ENCODE data around the gene COX6B1. TPM values are rescaled to one million over a fixed set of nuclear protein-coding genes. Genes with fewer than 3 reads are reported as not detected.

Gene COX6B1
- total and polyA plus RNA-seq, 2 of the 8 experiments (the other 6 are each of a cell fraction or from before 2014, with no cell fraction given): 437 to 1,052 TPM

DNA sequence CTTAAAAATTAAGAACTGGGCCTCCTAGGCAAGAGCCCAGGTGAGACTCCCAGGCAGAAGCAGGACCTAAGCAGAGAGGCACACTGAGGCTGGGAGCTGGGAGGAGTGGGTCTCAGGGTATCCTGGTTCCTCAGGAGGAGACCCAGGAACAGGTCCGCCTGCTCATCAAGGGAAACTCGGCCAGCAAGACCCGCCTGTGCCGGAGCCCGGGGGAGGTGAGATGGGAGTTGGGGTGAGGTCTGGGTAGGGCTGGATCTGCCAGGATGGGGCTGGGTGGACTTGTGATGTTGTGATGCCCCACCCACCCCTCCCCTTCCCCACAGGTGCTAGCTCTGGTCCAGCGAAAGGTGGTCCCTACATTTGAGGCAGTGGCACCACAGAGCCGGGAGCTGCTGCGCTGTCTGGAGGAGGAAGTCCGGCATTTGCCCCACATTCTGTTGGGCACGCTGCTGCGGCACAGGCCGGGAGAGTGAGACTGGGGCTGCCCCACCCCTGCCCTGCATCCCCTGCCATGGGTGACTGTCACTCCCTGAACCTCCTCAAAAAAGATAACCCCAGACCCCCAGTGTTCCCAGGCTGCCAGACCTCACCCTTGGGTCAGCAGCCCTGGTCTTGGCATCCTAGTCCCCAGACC is 28.7 kb upstream of the COX6B1 start:
- no peak overlapping the region for H3K4me3 ChIP-seq (ENCODE audit: extremely low read depth in 1 of 4, insufficient read depth in 2 of 4, low read depth in 3 of 4, low read length in 4 of 4)
- 93% methylated on average over 12 of the region's 12 CpGs; no CpG with 5 or more reads in 1 of the 2 experiments for WGBS, 2 experiments (ENCODE audit: extremely low coverage in 1 of 2, insufficient coverage in 1 of 2, insufficient read length in 1 of 2, insufficient replicate concordance in 2 of 2, low coverage in 1 of 2, low lambda C conversion rate in 2 of 2, missing lambda C conversion rate in 1 of 2)

More for the DNA sequence above, 28.7 kb upstream of the COX6B1 start:
- Histone ChIP-seq H2AK5ac (ENCODE audit: low read depth, low read length) (no peak overlapping the region), H4K5ac (ENCODE audit: insufficient read length, low read depth, low read length) (no peak overlapping the region), H3K36me3 (ENCODE audit: control insufficient read depth in 2 of 4, insufficient read depth in 4 of 4, low read length in 3 of 4) (peaks cover 4 to 15% (median 8%) of the 10 kb centered on the region in 4 experiments; a peak in 5 of 8 replicates), H3K4ac (replicated peaks; ENCODE audit: insufficient read length, low read depth, low read length) (no peak overlapping the region), H4K91ac (replicated peaks; ENCODE audit: insufficient read length, low read length) (no peak overlapping the region), H4K20me1 (replicated peaks in 1 of 2; ENCODE audit: control insufficient read depth in 1 of 2, insufficient read depth in 2 of 2, low read length in 2 of 2) (peaks cover 0 to 5% of the 10 kb centered on the region in 2 experiments), H2BK20ac (ENCODE audit: low read length) (no peak overlapping the region), H3K27me3 (replicated peaks in 1 of 4; ENCODE audit: control insufficient read depth in 3 of 4, extremely low read depth in 1 of 4, insufficient read depth in 3 of 4, low read length in 3 of 4) (no peaks in the 10 kb centered on the region), H3K79me2 (ENCODE audit: control insufficient read depth in 1 of 2, insufficient read depth in 2 of 2, low read length in 2 of 2) (no peaks in the 10 kb centered on the region), H3K9ac (replicated peaks in 1 of 4; ENCODE audit: extremely low read depth in 1 of 4, low read depth in 3 of 4, low read length in 3 of 4) (no peak overlapping the region), H3K18ac (ENCODE audit: extremely low read depth, low read length) (no peak overlapping the region), H2AFZ (ENCODE audit: low read length) (no peak overlapping the region), H3K4me1 (replicated peaks in 1 of 4; ENCODE audit: control insufficient read depth in 3 of 4, insufficient read depth in 4 of 4, low read length in 3 of 4) (no peaks in the 10 kb centered on the region), H2BK12ac (ENCODE audit: low read depth, low read length) (no peak overlapping the region), H2BK15ac (ENCODE audit: low read length) (no peak overlapping the region), H3K23ac (ENCODE audit: insufficient read length) (no peak overlapping the region), H3K56ac (replicated peaks; ENCODE audit: insufficient read length, low read depth, low read length) (no peak overlapping the region), H2BK5ac (ENCODE audit: low read depth, low read length) (no peak overlapping the region), H3K23me2 (ENCODE audit: low read depth, low read length) (no peaks in the 10 kb centered on the region), H3K14ac (ENCODE audit: insufficient read length) (no peak overlapping the region), H3K27ac (ENCODE audit: low read depth, low read length) (no peak overlapping the region), H4K8ac (ENCODE audit: extremely low read depth, insufficient read depth, low read length) (no peak overlapping the region), H3K79me1 (ENCODE audit: low read depth, low read length) (no peaks in the 10 kb centered on the region), H2BK120ac (replicated peaks; ENCODE audit: low read depth, low read length) (no peak overlapping the region), H3K4me2 (ENCODE audit: insufficient read depth in 1 of 2, low read depth in 2 of 2, low read length in 2 of 2) (no peak overlapping the region), H3K9me3 (ENCODE audit: insufficient read depth in 2 of 2, low read depth in 1 of 2, low read length in 1 of 2) (no peaks in the 10 kb centered on the region)
- ChIA-PET POLR2A (ENCODE audit: partially characterized antibody) (interaction anchor here (0.7 to 1.7 kb wide), 5 partner anchors 12 to 64 kb away, joined by 3 to 6 read pairs (median 5); partner anchors contain the start of gene COX6B1), CTCF (ENCODE audit: partially characterized antibody) (interaction anchor here (0.9 to 1.0 kb wide), 2 partner anchors 54 to 67 kb away, joined by 3 read pairs; no protein-coding TSS in a partner anchor)
- FAIRE-seq (no peak), DNase-seq (ENCODE audit: low read depth in 1 of 2, low spot score in 2 of 2) (no peak)
- TF ChIP-seq POLR2A (IDR thresholded peaks at IDR 0.05; ENCODE audit: control extremely low read depth in 1 of 2, low read depth in 2 of 2, low read length in 2 of 2): no peak
